ENCODE results near the gene BMP7. TPM values are rescaled to one million over a fixed set of nuclear protein-coding genes. Genes with fewer than 3 reads are reported as not detected.
A peak's percentile ranks its signal among the peaks of the same experiment; 100 is the strongest.

BMP7 gene
- total RNA-seq, 2 experiments from 2014 or later = 2.2 to 94.2 TPM

- H4K20me1 ChIP-seq (ENCODE audit: insufficient read depth, low read length) = no peaks in the 10 kb centered on the region
- no peak for TF ChIP-seq CTCF (conservative IDR thresholded peaks at IDR 0.05; ENCODE audit: low read length)
- TF ChIP-seq EZH2phosphoT487 (IDR thresholded peaks at IDR 0.05; ENCODE audit: borderline replicate concordance, low read depth, low read length) = no peak
- POLR2A ChIA-PET = no interaction called here
- no peak for DNase-seq (ENCODE audit: low spot score)
- no peaks in the 10 kb centered on the region for H3K9me2 ChIP-seq (ENCODE audit: insufficient read depth, low read length)
- peaks cover 96% of the 10 kb centered on the region for H3K4me1 ChIP-seq (ENCODE audit: insufficient read depth, low read length, poor library complexity, severe bottlenecking)
- H3K27ac ChIP-seq (ENCODE audit: low read depth, low read length, poor library complexity, severe bottlenecking) = no peak overlapping the region
- no peak overlapping the region for H2AFZ ChIP-seq (ENCODE audit: low read length)
- H3K36me3 ChIP-seq (ENCODE audit: insufficient read depth, low read length) = no peaks in the 10 kb centered on the region
- no peaks in the 10 kb centered on the region for H3K79me2 ChIP-seq (ENCODE audit: insufficient read depth, low read depth, low read length)
- CTCF ChIA-PET (ENCODE audit: unreplicated experiment) = no interaction called here
- BruUV-seq (replicated peaks) = no TSS peak
- no peaks in the 10 kb centered on the region for H3K9me3 ChIP-seq (ENCODE audit: low read length)
- no peak overlapping the region for H3K4me2 ChIP-seq (ENCODE audit: low read length)
- intact Hi-C loops (cut with micrococcal nuclease; ENCODE audit: unreplicated experiment) = no loop called here
- no peak overlapping the region for H3K4me3 ChIP-seq (ENCODE audit: low read depth, low read length, poor library complexity, severe bottlenecking)
Observed at GRCh38 chr20:57287901-57288300, 21.5 kb upstream of the BMP7 start.

DNA sequence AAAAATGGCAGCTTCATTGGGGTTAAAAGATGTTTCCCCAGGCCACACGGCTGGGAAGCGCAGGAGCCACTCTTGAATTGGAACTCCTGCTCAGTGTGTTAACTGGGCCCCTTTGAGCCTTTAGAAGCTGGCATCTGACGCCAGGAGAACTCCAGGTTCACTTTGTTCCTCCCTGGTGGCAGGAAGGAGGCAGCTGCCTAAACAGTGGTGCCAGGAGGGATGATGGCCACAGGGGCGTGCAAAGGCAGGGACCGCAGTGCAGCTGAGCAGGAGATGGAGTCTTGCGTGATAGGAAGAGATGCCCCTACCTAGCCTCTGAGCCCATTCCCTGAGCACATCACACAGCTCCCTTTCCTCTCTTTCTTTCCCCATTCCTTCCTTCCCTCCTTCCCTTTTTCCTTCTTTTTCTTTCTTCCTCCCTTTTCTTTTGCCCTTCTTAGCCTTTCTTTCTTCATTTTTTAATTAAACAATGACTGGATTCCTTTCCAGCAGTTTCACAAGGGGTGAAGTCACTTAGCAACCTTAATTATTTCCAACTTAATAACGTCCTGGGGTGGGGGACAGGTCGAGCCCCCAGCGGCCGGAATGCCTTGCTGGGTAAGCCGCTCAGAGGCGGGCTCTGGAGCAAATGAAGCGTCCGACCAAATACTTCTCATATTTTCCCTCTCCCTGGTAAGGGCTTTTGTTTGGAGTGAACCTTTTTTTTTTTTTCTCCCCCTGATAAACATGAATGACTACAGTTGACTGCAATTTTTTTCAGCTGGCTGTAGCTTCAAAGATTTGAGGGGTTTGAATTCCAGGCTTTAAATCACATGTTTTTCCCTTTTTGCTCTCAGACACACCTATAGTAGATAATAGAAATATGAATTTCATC, 20.8 kb upstream of the BMP7 start:
- H4K20me1 ChIP-seq (ENCODE audit: insufficient read depth, low read length) = no peaks in the 10 kb centered on the region
- TF ChIP-seq CTCF (conservative IDR thresholded peaks at IDR 0.05; ENCODE audit: low read length) (no peak), EZH2phosphoT487 (IDR thresholded peaks at IDR 0.05; ENCODE audit: borderline replicate concordance, low read depth, low read length) (no peak)
- H3K36me3 ChIP-seq (ENCODE audit: insufficient read depth, low read length) = no peaks in the 10 kb centered on the region
- H3K4me3 ChIP-seq (ENCODE audit: low read depth, low read length, poor library complexity, severe bottlenecking) = no peak overlapping the region
- H3K4me2 ChIP-seq (ENCODE audit: low read length) = no peak overlapping the region
- no peaks in the 10 kb centered on the region for H3K9me2 ChIP-seq (ENCODE audit: insufficient read depth, low read length)
- H3K27ac ChIP-seq (ENCODE audit: low read depth, low read length, poor library complexity, severe bottlenecking) = no peak overlapping the region
- peaks cover 96% of the 10 kb centered on the region for H3K4me1 ChIP-seq (ENCODE audit: insufficient read depth, low read length, poor library complexity, severe bottlenecking)
- CTCF ChIA-PET (ENCODE audit: unreplicated experiment) = no interaction called here
- H3K9me3 ChIP-seq (ENCODE audit: low read length) = no peaks in the 10 kb centered on the region
- DNase-seq (ENCODE audit: low spot score) = no peak
- H2AFZ ChIP-seq (ENCODE audit: low read length) = no peak overlapping the region
- intact Hi-C loops (cut with micrococcal nuclease; ENCODE audit: unreplicated experiment) = no loop called here
- H3K79me2 ChIP-seq (ENCODE audit: insufficient read depth, low read depth, low read length) = no peaks in the 10 kb centered on the region
- POLR2A ChIA-PET = interaction anchor here (0.6 kb wide), 1 partner anchor 32 kb away, joined by 6 read pairs; no protein-coding TSS in a partner anchor
- BruUV-seq (replicated peaks) = no TSS peak

DNA sequence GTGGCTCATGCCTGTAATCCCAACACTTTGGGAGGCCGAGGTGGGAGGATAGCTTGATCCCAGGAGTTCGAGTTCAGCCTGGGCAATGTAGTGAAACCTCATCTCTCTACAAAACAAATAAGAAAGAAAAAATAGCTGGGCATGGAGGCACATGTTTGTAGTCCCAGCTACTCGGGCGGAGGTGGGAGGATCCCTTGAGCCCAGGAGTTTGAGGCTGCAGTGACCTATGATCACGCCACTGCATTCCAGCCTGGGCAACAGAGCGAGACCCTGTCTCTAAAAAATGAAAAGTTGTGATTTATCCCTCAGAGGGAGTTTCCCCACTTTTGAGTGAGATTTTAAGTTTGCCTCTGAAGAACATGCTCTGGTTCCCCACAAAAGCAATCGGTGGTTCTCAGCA, 17.4 kb upstream of the BMP7 start:
- H3K9me2 ChIP-seq (ENCODE audit: insufficient read depth, low read length) = no peaks in the 10 kb centered on the region
- H3K27ac ChIP-seq (ENCODE audit: low read depth, low read length, poor library complexity, severe bottlenecking) = peak overlapping the region; percentile 87
- ChIA-PET POLR2A (interaction anchor here (1.3 kb wide), 1 partner anchor 39 kb away, joined by 6 read pairs; no protein-coding TSS in a partner anchor), CTCF (ENCODE audit: unreplicated experiment) (no interaction called here)
- H3K9me3 ChIP-seq (ENCODE audit: low read length) = no peaks in the 10 kb centered on the region
- H3K4me3 ChIP-seq (ENCODE audit: low read depth, low read length, poor library complexity, severe bottlenecking) = peak overlapping the region; percentile 18
- H3K36me3 ChIP-seq (ENCODE audit: insufficient read depth, low read length) = no peaks in the 10 kb centered on the region
- H4K20me1 ChIP-seq (ENCODE audit: insufficient read depth, low read length) = no peaks in the 10 kb centered on the region
- H2AFZ ChIP-seq (ENCODE audit: low read length) = peak overlapping the region; percentile 71; the same call in 1 of the 2 replicates
- peaks cover 92% of the 10 kb centered on the region for H3K4me1 ChIP-seq (ENCODE audit: insufficient read depth, low read length, poor library complexity, severe bottlenecking)
- intact Hi-C loops (cut with micrococcal nuclease; ENCODE audit: unreplicated experiment) = loop anchor here (2.0 kb wide), 1 partner anchor 33 kb away; no protein-coding TSS in a partner anchor
- H3K79me2 ChIP-seq (ENCODE audit: insufficient read depth, low read depth, low read length) = no peaks in the 10 kb centered on the region
- H3K4me2 ChIP-seq (ENCODE audit: low read length) = peak overlapping the region; percentile 64
- TF ChIP-seq EZH2phosphoT487 (IDR thresholded peaks at IDR 0.05; ENCODE audit: borderline replicate concordance, low read depth, low read length) (no peak), CTCF (conservative IDR thresholded peaks at IDR 0.05; ENCODE audit: low read length) (no peak)
- no peak for DNase-seq (ENCODE audit: low spot score)
- BruUV-seq (replicated peaks) = no TSS peak

Measured in OCI-LY7 (cell line).